NCI-H345 treated with DMSO at 0.1 percent for 48 hours (cell line): ENCODE results near the gene GAS7.

Experiments
- DNase-seq: peaks from one replicate; lab custom pipeline; 2025; ENCODE audit not compliant: unreplicated experiment; lab: John Stamatoyannopoulos, UW

GAS7 gene

DNA sequence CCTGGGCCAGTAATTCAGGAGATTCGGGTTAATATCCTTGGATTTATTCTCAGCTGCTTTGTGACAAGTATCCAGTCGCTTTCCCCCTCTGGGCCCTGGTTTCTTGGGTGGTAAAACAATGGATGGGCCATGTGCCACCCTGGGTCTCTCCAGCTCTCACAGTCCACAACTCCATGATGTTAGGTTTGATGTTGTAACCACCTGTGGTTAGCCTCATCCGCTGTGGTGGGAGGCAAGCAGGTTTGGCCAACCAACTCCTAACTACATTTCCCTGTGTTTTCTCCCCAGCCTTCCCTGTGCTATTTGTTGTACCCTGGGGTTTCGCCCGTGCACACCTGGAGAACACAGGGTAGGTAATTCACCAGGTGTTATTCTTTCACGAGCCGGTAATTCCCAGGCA lies 337.6 kb downstream of the GAS7 start:
- DNase-seq, result no peak
